Mucosa of descending colon (tissue), 3 donors: ENCODE results near the gene TGFBR2. TPM values are rescaled to one million over a fixed set of nuclear protein-coding genes. Genes with fewer than 3 reads are reported as not detected.

Experiments
- ATAC-seq: fragments of 200-7000 bp; cut with Tn5 transposase; one replicate; pipeline ENCODE4 v1.9.1; 2020; ENCODE audit warnings: mild to moderate bottlenecking, moderate library complexity
- DNase-seq, 3 donors: peaks; one replicate each; pipeline ENCODE4 v3.0.0-alpha.2; 2020
- H3K36me3 ChIP-seq: fragments of 200-600 bp; one replicate; pipeline ENCODE4 v1.8.0; 2021; ENCODE audit warnings: low read depth, mild to moderate bottlenecking
- H3K4me1 ChIP-seq: fragments of 200-600 bp; one replicate; pipeline ENCODE4 v1.8.0; 2021; ENCODE audit warnings: low read depth, mild to moderate bottlenecking
- H3K4me3 ChIP-seq: fragments of 200-600 bp; one replicate; pipeline ENCODE4 v1.8.0; 2021; ENCODE audit warnings: mild to moderate bottlenecking
- H3K9me3 ChIP-seq: fragments of 200-600 bp; one replicate; pipeline ENCODE4 v1.8.0; 2021; ENCODE audit warnings: mild to moderate bottlenecking
- intact Hi-C, 2 donors: fragments of 100-400 bp; cut with DNase I in 1 of 2; cut with micrococcal nuclease in 1 of 2; formaldehyde crosslinking; loops; one replicate each; pipeline versions ENCODE4 v1.11.0 to v1.11.1; 2022; cut with DNase I, micrococcal nuclease
- total RNA-seq, 3 donors: library from RNA; stranded (reverse); fragmentation: NEBNext Ultra II Directional in 2 of 3; extraction: Animal tissue kit (Norgen Biotek cat#: 25700) in 2 of 3; gene quantifications; one replicate each; pipeline versions ENCODE4 v1.2.1 to v1.2.4, GENCODE V29; 2021 to 2023
- TF ChIP-seq, protein P1 (sequence below): fragments of 200-600 bp; IDR thresholded peaks from one replicate; pipeline ENCODE4 v1.8.0; 2022; ENCODE audit warnings: antibody characterized with exemption, mild to moderate bottlenecking
- donor health status: DM: no; HTN: no; CAD: no; lungs with moderate emphysema.
- donor health status: DM: no; HTN: no; CAD: no.
- donor health status: DM: no; HTN: yes; CAD: no.

The TGFBR2 gene
- total RNA-seq, 3 donors from 2014 or later: 39.0 to 134 (median 71.4) TPM

DNA sequence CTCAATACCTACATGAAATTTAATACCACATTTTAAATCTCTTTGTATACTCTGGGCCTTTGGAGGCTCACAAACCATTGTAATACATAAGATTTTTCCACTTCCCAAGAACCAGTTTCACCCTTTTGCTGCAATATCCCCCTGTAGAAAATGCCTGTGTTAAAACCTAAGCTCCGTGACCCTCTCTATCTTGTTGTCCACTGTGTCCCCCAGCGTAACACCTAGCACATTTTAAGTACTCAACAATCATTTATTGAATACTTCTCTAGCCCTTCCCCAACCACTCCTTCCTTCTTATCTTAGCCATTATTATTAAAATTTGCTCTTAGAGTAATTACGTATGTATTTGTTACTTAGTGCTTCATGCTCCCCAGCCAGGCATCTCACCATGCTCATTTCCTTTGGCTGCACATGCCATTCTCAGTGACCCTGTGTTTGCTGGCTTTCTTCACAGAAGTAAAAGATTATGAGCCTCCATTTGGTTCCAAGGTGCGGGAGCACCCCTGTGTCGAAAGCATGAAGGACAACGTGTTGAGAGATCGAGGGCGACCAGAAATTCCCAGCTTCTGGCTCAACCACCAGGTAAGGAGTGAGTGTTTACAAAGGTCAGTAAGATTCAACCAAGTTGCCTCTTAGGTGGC is 81.6 kb downstream of the TGFBR2 start:
- ATAC-seq (no peak), DNase-seq (no peak)
- H3K36me3 ChIP-seq: no peaks in the 10 kb centered on the region
- H3K4me3 ChIP-seq: no peak overlapping the region
- H3K4me1 ChIP-seq: peaks cover 21% of the 10 kb centered on the region
- H3K9me3 ChIP-seq: no peaks in the 10 kb centered on the region
- intact Hi-C loops: no loop called here
- TF ChIP-seq, protein P1, sequence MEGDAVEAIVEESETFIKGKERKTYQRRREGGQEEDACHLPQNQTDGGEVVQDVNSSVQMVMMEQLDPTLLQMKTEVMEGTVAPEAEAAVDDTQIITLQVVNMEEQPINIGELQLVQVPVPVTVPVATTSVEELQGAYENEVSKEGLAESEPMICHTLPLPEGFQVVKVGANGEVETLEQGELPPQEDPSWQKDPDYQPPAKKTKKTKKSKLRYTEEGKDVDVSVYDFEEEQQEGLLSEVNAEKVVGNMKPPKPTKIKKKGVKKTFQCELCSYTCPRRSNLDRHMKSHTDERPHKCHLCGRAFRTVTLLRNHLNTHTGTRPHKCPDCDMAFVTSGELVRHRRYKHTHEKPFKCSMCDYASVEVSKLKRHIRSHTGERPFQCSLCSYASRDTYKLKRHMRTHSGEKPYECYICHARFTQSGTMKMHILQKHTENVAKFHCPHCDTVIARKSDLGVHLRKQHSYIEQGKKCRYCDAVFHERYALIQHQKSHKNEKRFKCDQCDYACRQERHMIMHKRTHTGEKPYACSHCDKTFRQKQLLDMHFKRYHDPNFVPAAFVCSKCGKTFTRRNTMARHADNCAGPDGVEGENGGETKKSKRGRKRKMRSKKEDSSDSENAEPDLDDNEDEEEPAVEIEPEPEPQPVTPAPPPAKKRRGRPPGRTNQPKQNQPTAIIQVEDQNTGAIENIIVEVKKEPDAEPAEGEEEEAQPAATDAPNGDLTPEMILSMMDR: no peak

DNA sequence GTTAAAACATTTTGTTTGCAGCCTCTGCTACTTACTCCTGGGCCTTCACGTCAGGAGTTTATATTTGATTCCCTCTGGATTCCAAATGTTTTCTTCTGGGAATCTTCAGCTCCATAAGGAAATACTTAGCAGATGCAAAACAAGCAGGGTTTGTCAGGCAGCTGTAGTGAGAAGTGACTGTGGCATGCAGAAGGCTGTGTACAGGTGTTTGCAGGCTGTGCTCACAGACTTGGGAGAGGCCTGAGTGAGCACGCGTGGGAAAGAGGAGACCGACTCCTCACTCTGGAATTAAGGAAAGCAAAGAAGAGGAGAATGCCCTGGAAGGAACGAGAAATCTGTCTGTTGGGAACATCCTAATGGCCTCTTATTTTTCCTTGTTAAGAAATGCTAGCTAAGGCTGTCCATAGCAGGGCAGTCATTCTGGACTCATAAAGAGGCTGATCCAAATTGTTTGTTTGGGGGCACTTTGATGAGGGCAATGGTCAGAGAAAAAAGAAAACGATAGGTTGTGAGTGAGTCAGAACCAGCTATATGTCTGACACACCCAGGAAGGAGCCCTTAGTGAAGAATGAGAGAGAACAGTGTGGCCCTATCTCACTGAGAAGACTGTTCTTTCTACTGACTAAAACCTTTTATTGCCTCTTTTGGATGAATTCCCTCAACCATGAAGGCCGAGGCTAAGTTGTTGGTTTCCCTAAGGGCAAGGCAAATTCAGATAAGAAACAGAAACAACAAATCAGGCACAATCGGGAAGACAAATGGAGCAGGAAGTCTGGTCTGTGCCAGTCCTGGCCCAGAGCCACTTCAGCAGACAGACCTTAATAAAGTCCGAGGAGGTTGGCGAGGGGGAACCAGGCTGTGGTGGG is 82.6 kb downstream of the TGFBR2 start:
- peak; percentile 94 for ATAC-seq
- Histone ChIP-seq H3K4me3 (no peak overlapping the region), H3K36me3 (no peaks in the 10 kb centered on the region), H3K9me3 (no peaks in the 10 kb centered on the region), H3K4me1 (peaks cover 21% of the 10 kb centered on the region)
- intact Hi-C loops: no loop called here
- peak; percentile 62 to 65 (median 63) for DNase-seq
- TF ChIP-seq, protein P1: no peak

DNA sequence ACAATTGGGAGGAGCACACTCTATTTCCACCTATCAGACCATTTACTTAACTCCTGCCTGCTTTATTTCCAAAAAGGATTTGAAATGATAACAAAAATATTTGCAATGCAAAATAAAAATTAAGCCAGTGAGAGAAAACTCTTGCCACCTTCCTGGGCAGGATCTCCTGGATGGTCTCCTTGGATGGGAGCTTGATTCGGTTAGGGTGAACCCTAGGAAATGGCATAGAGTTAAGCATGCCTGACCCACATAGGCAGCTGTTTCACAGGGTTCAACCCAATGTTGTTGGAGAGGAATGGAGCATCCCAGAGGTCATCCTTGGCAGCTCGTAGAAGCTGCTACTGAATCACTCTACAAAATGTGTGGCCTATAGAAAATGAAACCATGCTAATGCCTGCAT is 83.8 kb downstream of the TGFBR2 start:
- DNase-seq (no peak), ATAC-seq (no peak)
- no peaks in the 10 kb centered on the region for H3K36me3 ChIP-seq
- H3K9me3 ChIP-seq: no peaks in the 10 kb centered on the region
- intact Hi-C loops: loop anchor here (10.0 kb wide), 3 partner anchors 175 to 645 kb away; no protein-coding TSS in a partner anchor
- TF ChIP-seq, protein P1: no peak
- no peak overlapping the region for H3K4me3 ChIP-seq
- peaks cover 21% of the 10 kb centered on the region for H3K4me1 ChIP-seq

DNA sequence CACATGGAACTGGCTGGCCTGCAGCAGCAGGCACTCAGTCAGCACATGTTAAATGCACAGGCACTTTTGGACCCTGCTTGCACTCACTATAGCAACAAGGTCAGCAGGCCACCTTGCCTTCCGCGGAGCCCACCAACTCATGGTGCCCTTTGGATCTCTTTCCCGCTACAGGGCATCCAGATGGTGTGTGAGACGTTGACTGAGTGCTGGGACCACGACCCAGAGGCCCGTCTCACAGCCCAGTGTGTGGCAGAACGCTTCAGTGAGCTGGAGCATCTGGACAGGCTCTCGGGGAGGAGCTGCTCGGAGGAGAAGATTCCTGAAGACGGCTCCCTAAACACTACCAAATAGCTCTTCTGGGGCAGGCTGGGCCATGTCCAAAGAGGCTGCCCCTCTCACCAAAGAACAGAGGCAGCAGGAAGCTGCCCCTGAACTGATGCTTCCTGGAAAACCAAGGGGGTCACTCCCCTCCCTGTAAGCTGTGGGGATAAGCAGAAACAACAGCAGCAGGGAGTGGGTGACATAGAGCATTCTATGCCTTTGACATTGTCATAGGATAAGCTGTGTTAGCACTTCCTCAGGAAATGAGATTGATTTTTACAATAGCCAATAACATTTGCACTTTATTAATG is 85.0 kb downstream of the TGFBR2 start:
- intact Hi-C loops: loop anchor here (10.0 kb wide), 3 partner anchors 177 to 647 kb away; no protein-coding TSS in a partner anchor
- Histone ChIP-seq H3K4me1 (peaks cover 21% of the 10 kb centered on the region), H3K9me3 (no peaks in the 10 kb centered on the region), H3K36me3 (no peaks in the 10 kb centered on the region), H3K4me3 (no peak overlapping the region)
- ATAC-seq (no peak), DNase-seq (peak in 1 of 3 donors; percentile 47)
- TF ChIP-seq, protein P1: no peak

DNA sequence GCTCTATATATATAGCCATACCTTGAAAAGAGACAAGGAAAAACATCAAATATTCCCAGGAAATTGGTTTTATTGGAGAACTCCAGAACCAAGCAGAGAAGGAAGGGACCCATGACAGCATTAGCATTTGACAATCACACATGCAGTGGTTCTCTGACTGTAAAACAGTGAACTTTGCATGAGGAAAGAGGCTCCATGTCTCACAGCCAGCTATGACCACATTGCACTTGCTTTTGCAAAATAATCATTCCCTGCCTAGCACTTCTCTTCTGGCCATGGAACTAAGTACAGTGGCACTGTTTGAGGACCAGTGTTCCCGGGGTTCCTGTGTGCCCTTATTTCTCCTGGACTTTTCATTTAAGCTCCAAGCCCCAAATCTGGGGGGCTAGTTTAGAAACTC is 85.5 kb downstream of the TGFBR2 start:
- Histone ChIP-seq H3K9me3 (no peaks in the 10 kb centered on the region), H3K36me3 (no peaks in the 10 kb centered on the region), H3K4me1 (peaks cover 21% of the 10 kb centered on the region), H3K4me3 (no peak overlapping the region)
- ATAC-seq (no peak), DNase-seq (no peak)
- intact Hi-C loops: loop anchor here (10.0 kb wide), 3 partner anchors 177 to 647 kb away; no protein-coding TSS in a partner anchor
- TF ChIP-seq, protein P1: no peak
